SK-N-SH (cell line): Measurements from ENCODE around the gene PHF20. TPM values are rescaled to one million over a fixed set of nuclear protein-coding genes. Genes with fewer than 3 reads are reported as not detected.

Source experiments
- CTCF ChIA-PET: fragments of 300-600, 350-600 bp; formaldehyde crosslinking; extraction: SDS; loops from one replicate; lab custom pipeline; 2021; lab: Yijun Ruan, JAX
- POLR2A ChIA-PET: fragments of 350-600 bp; sonication (Branson Sonifier 250); formaldehyde crosslinking; extraction: SDS; loops from one replicate; lab custom pipeline; 2020; ENCODE audit warnings: antibody characterized with exemption, inconsistent platforms; lab: Yijun Ruan, JAX
- DNase-seq: peaks from one replicate; pipeline ENCODE4 v3.0.0; 2012
- H2AFZ ChIP-seq: fragments of 200-600 bp; sonication (generic); 2 replicates; pipeline ENCODE4 v1.8.1; 2016; ENCODE audit warnings: antibody characterized with exemption, mild to moderate bottlenecking, low read depth
- H3F3A ChIP-seq: fragments of 200-600 bp; sonication (generic); replicated peaks from 2 replicates; pipeline ENCODE3; 2016; ENCODE audit warnings: antibody characterized with exemption, mild to moderate bottlenecking; ENCODE audit not compliant: insufficient read depth
- H3K27ac ChIP-seq, 2 experiments: fragments of 200-500 bp in 1 of 2; fragments of 200-600 bp in 1 of 2; sonication (Bioruptor generic) in 1 of 2; sonication (generic), shearing (Covaris generic) in 1 of 2; 2 replicates each; pipeline versions ENCODE4 v1.5.1 to v1.6.1; 2014 to 2016; ENCODE audit warnings: low read depth in 2 of 2, inconsistent platforms in 1 of 2, low read length in 1 of 2, mild to moderate bottlenecking in 1 of 2, mixed read lengths in 1 of 2
- H3K27me3 ChIP-seq: fragments of 200-600 bp; sonication (generic), shearing (Covaris generic); 2 replicates; pipeline ENCODE4 v1.6.1; 2016; ENCODE audit warnings: mixed run types; ENCODE audit not compliant: insufficient read depth
- H3K36me3 ChIP-seq, 2 experiments: fragments of 200-500 bp in 1 of 2; fragments of 200-600 bp in 1 of 2; sonication (Bioruptor generic) in 1 of 2; sonication (generic) in 1 of 2; replicated peaks in 1 of 2; 2 replicates each; pipeline versions ENCODE3 to v1.5.1; 2014 to 2016; ENCODE audit warnings: low read length in 1 of 2, mild to moderate bottlenecking in 1 of 2; ENCODE audit not compliant: insufficient read depth in 2 of 2, control insufficient read depth in 1 of 2
- H3K4me1 ChIP-seq, 2 experiments: fragments of 200-500 bp in 1 of 2; fragments of 200-600 bp in 1 of 2; sonication (Bioruptor generic) in 1 of 2; sonication (generic), shearing (Covaris generic) in 1 of 2; 2 replicates each; pipeline versions ENCODE4 v1.5.1 to v1.6.1; 2014 to 2016; ENCODE audit warnings: low read depth in 1 of 2, low read length in 1 of 2, mixed run types in 1 of 2; ENCODE audit not compliant: insufficient read depth in 2 of 2, control insufficient read depth in 1 of 2
- H3K4me2 ChIP-seq: fragments of 200-600 bp; sonication (generic), shearing (Covaris generic); 2 replicates; pipeline ENCODE4 v1.6.1; 2017; ENCODE audit warnings: mixed run types
- H3K4me3 ChIP-seq, 2 experiments: fragments of 200-500 bp in 1 of 2; fragments of 200-600 bp in 1 of 2; sonication (Bioruptor generic) in 1 of 2; sonication (generic), shearing (Covaris generic) in 1 of 2; 2 replicates each; pipeline versions ENCODE4 v1.5.1 to v1.8.1; 2014 to 2016; ENCODE audit warnings: low read depth in 2 of 2, inconsistent platforms in 1 of 2, low read length in 1 of 2, mild to moderate bottlenecking in 1 of 2, mixed read lengths in 1 of 2, moderate library complexity in 1 of 2
- H3K79me2 ChIP-seq: fragments of 200-600 bp; sonication (generic); 2 replicates; pipeline ENCODE4 v1.8.1; 2017; ENCODE audit warnings: mild to moderate bottlenecking; ENCODE audit not compliant: insufficient read depth
- H3K9ac ChIP-seq: fragments of 200-600 bp; sonication (generic); 2 replicates; pipeline ENCODE4 v1.6.1; 2017; ENCODE audit warnings: mixed run types
- H3K9me2 ChIP-seq: fragments of 200-600 bp; sonication (generic); 2 replicates; pipeline ENCODE4 v1.6.1; 2017; ENCODE audit warnings: mixed run types
- H3K9me3 ChIP-seq: fragments of 200-600 bp; sonication (generic); 2 replicates; pipeline ENCODE4 v1.6.1; 2017; ENCODE audit warnings: mixed run types, mild to moderate bottlenecking, moderate library complexity
- H4K20me1 ChIP-seq: fragments of 200-600 bp; sonication (generic); 2 replicates; pipeline ENCODE4 v1.6.1; 2017; ENCODE audit warnings: mild to moderate bottlenecking, mixed run types; ENCODE audit not compliant: insufficient read depth
- ELF1 ChIP-seq: IDR thresholded peaks from 2 replicates; pipeline ENCODE4 v1.4.0; 2012
- FOXM1 ChIP-seq: IDR thresholded peaks from 2 replicates; pipeline ENCODE4 v1.4.0; 2012; ENCODE audit warnings: low read depth, mild to moderate bottlenecking
- GATA2 ChIP-seq: sonication (generic); formaldehyde crosslinking; IDR thresholded peaks from 2 replicates; pipeline ENCODE4 v1.5.0; 2020; ENCODE audit warnings: mild to moderate bottlenecking, missing genetic modification reagents
- JUND ChIP-seq: IDR thresholded peaks from 2 replicates; pipeline ENCODE4 v1.4.0; 2012
- MAX ChIP-seq: IDR thresholded peaks from 2 replicates; pipeline ENCODE4 v1.4.0; 2012; ENCODE audit warnings: low read depth
- MXI1 ChIP-seq: IDR thresholded peaks from 2 replicates; pipeline ENCODE4 v1.6.1; 2012; ENCODE audit warnings: mild to moderate bottlenecking, low read depth, low read length, improper control_type of control experiment
- NFIC ChIP-seq: IDR thresholded peaks from 2 replicates; pipeline ENCODE4 v1.4.0; 2012; ENCODE audit warnings: borderline replicate concordance
- NRF1 ChIP-seq: IDR thresholded peaks from 2 replicates; pipeline ENCODE4 v1.6.1; 2012; ENCODE audit warnings: low read depth, mild to moderate bottlenecking, low read length
- POLR2AphosphoS5 ChIP-seq: IDR thresholded peaks from 2 replicates; pipeline ENCODE4 v1.6.1; 2012; ENCODE audit warnings: low read depth, low read length
- REST ChIP-seq: IDR thresholded peaks from 2 replicates; pipeline ENCODE4 v1.6.1; 2012; ENCODE audit warnings: mild to moderate bottlenecking, low read depth, low read length, moderate library complexity
- RFX5 ChIP-seq: IDR thresholded peaks from 2 replicates; pipeline ENCODE4 v1.6.1; 2012; ENCODE audit warnings: mild to moderate bottlenecking, improper control_type of control experiment, low read length
- SMC3 ChIP-seq: IDR thresholded peaks from 2 replicates; pipeline ENCODE4 v1.6.1; 2012; ENCODE audit warnings: low read depth, low read length, improper control_type of control experiment
- TEAD4 ChIP-seq: IDR thresholded peaks from 2 replicates; pipeline ENCODE4 v1.4.0; 2012; ENCODE audit warnings: mild to moderate bottlenecking, borderline replicate concordance; ENCODE audit not compliant: insufficient read depth
- ZBTB33 ChIP-seq: IDR thresholded peaks from 2 replicates; pipeline ENCODE4 v1.4.0; 2012; ENCODE audit warnings: low read depth, borderline replicate concordance
- WGBS: methylation state at CpG from one replicate; pipeline ENCODE4 v1.1.6; 2017; ENCODE audit warnings: low lambda C conversion rate; 5-methylcytosine and 5-hydroxymethylcytosine counted together
- polyA plus RNA-seq, 3 experiments: library from polyadenylated mRNA; depleted of rRNA; stranded (reverse); fragments of >200 nt; gene quantifications; 2 replicates each; pipeline ENCODE4 v1.2.3, GENCODE V29; 2012

PHF20 gene
- polyA plus RNA-seq, 1 of the 3 experiments (the other 2 are of a cell fraction) = 23.8 TPM

GRCh38 chr20:35731469-35731788 is 40.4 kb upstream of the PHF20 start:
- TF ChIP-seq GATA2 (CRISPR knock-in tag) = no peak
- TF ChIP-seq MXI1 = no peak
- TF ChIP-seq NRF1 = no peak
- TF ChIP-seq NFIC = no peak
- no peak for TF ChIP-seq ELF1
- no peak for TF ChIP-seq RFX5
- TF ChIP-seq REST = no peak
- no peak for TF ChIP-seq TEAD4
- TF ChIP-seq JUND = no peak
- no peak for TF ChIP-seq FOXM1
- TF ChIP-seq POLR2AphosphoS5 = no peak
- TF ChIP-seq MAX = no peak
- TF ChIP-seq SMC3 = no peak
- TF ChIP-seq ZBTB33 = no peak
- TF ChIP-seq, all 33 proteins: peak for 0
- DNase-seq = no peak
- no peak overlapping the region; the same call in 1 of the 2 replicates for H3K4me2 ChIP-seq
- CTCF ChIA-PET = interaction anchor here (1.5 to 1.9 kb wide), 3 partner anchors 8 to 153 kb away, joined by 4 to 7 read pairs (median 6); no protein-coding TSS in a partner anchor
- H3K9ac ChIP-seq = no peak overlapping the region; the same call in 1 of the 2 replicates
- H3K9me2 ChIP-seq = no peaks in the 10 kb centered on the region
- H2AFZ ChIP-seq = no peak overlapping the region
- peaks cover 100% of the 10 kb centered on the region for H4K20me1 ChIP-seq
- peaks cover 41% of the 10 kb centered on the region for H3F3A ChIP-seq
- no peak overlapping the region for H3K4me3 ChIP-seq
- H3K9me3 ChIP-seq = no peaks in the 10 kb centered on the region
- H3K4me1 ChIP-seq = peaks cover 2 to 20% of the 10 kb centered on the region in 2 experiments; a peak in 2 of 4 replicates
- POLR2A ChIA-PET = no interaction called here
- no peaks in the 10 kb centered on the region for H3K27me3 ChIP-seq
- H3K36me3 ChIP-seq = peaks cover 88 to 100% of the 10 kb centered on the region in 2 experiments
- peak overlapping the region in 1 of 2 experiments; percentile 10; a peak in 1 of 4 replicates for H3K27ac ChIP-seq
- 74% methylated on average over 2 of the region's 2 CpGs for WGBS
- H3K79me2 ChIP-seq = peaks cover 100% of the 10 kb centered on the region
